Rectal smooth muscle tissue (tissue), 1 donor: ENCODE measurements around the gene SAE1.
A peak's percentile ranks its signal among the peaks of the same experiment; 100 is the strongest.

Source experiments
- H3K27ac ChIP-seq: one replicate; pipeline ENCODE4 v1.7.0; 2013; ENCODE audit warnings: low read depth, low read length, inconsistent platforms
- H3K27me3 ChIP-seq: one replicate; pipeline ENCODE4 v1.7.0; 2013; ENCODE audit warnings: low read length; ENCODE audit not compliant: control insufficient read depth, insufficient read depth
- H3K36me3 ChIP-seq: one replicate; pipeline ENCODE4 v1.7.0; 2013; ENCODE audit warnings: low read length; ENCODE audit not compliant: control insufficient read depth, insufficient read depth
- H3K4me1 ChIP-seq: one replicate; pipeline ENCODE4 v1.7.0; 2013; ENCODE audit warnings: low read length; ENCODE audit not compliant: control insufficient read depth, insufficient read depth
- H3K4me3 ChIP-seq: one replicate; pipeline ENCODE4 v1.7.0; 2013; ENCODE audit warnings: low read length
- H3K9ac ChIP-seq: one replicate; pipeline ENCODE4 v1.7.0; 2013; ENCODE audit warnings: low read length

Gene SAE1

GRCh38 chr19:47142779-47143178 is 12.1 kb downstream of the SAE1 start:
- Histone ChIP-seq H3K9ac (no peak overlapping the region), H3K27ac (peak overlapping the region; percentile 49), H3K4me1 (peaks cover 9% of the 10 kb centered on the region), H3K36me3 (peaks cover 4% of the 10 kb centered on the region), H3K4me3 (no peak overlapping the region), H3K27me3 (no peaks in the 10 kb centered on the region)

- no peak overlapping the region for H3K4me3 ChIP-seq
- peaks cover 4% of the 10 kb centered on the region for H3K36me3 ChIP-seq
- H3K9ac ChIP-seq = no peak overlapping the region
- H3K27me3 ChIP-seq = no peaks in the 10 kb centered on the region
- H3K4me1 ChIP-seq = peaks cover 9% of the 10 kb centered on the region
- H3K27ac ChIP-seq = peak overlapping the region; percentile 49
These were observed 12.9 kb downstream of the SAE1 start for GRCh38 chr19:47143322-47144073.

- H3K4me3 ChIP-seq = no peak overlapping the region
- peaks cover 9% of the 10 kb centered on the region for H3K4me1 ChIP-seq
- peaks cover 4% of the 10 kb centered on the region for H3K36me3 ChIP-seq
These were observed 14.0 kb downstream of the SAE1 start for GRCh38 chr19:47144630-47145029.

GRCh38 chr19:47145639-47146486 is 15.2 kb downstream of the SAE1 start:
- Histone ChIP-seq H3K27ac (no peak overlapping the region), H3K27me3 (no peaks in the 10 kb centered on the region), H3K36me3 (peaks cover 9% of the 10 kb centered on the region), H3K4me1 (peaks cover 14% of the 10 kb centered on the region), H3K9ac (no peak overlapping the region), H3K4me3 (no peak overlapping the region)

More at GRCh38 chr19:47144630-47145029, 14.0 kb downstream of the SAE1 start:
- no peak overlapping the region for H3K9ac ChIP-seq
- H3K27ac ChIP-seq = peak overlapping the region; percentile 0
- H3K27me3 ChIP-seq = no peaks in the 10 kb centered on the region

- no peak overlapping the region for H3K27ac ChIP-seq
- peaks cover 18% of the 10 kb centered on the region for H3K4me1 ChIP-seq
- peaks cover 9% of the 10 kb centered on the region for H3K36me3 ChIP-seq
- no peak overlapping the region for H3K4me3 ChIP-seq
- no peaks in the 10 kb centered on the region for H3K27me3 ChIP-seq
- no peak overlapping the region for H3K9ac ChIP-seq
These were observed 16.3 kb downstream of the SAE1 start for GRCh38 chr19:47146920-47147319.

GRCh38 chr19:47151627-47152026 is 21.0 kb downstream of the SAE1 start:
- no peaks in the 10 kb centered on the region for H3K27me3 ChIP-seq

GRCh38 chr19:47152205-47152604 is 21.6 kb downstream of the SAE1 start:
- Histone ChIP-seq H3K4me3 (no peak overlapping the region), H3K36me3 (peaks cover 10% of the 10 kb centered on the region), H3K27ac (peak overlapping the region; percentile 73)

More at GRCh38 chr19:47151627-47152026, 21.0 kb downstream of the SAE1 start:
- Histone ChIP-seq H3K4me3 (no peak overlapping the region), H3K36me3 (peaks cover 10% of the 10 kb centered on the region), H3K4me1 (peaks cover 31% of the 10 kb centered on the region), H3K9ac (no peak overlapping the region), H3K27ac (peak overlapping the region; percentile 73)

GRCh38 chr19:47152632-47153031 is 22.0 kb downstream of the SAE1 start:
- H3K4me1 ChIP-seq = peaks cover 40% of the 10 kb centered on the region
- H3K36me3 ChIP-seq = peaks cover 10% of the 10 kb centered on the region
- H3K9ac ChIP-seq = no peak overlapping the region
- H3K27me3 ChIP-seq = no peaks in the 10 kb centered on the region
- peak overlapping the region; percentile 73 for H3K27ac ChIP-seq
- no peak overlapping the region for H3K4me3 ChIP-seq

More at GRCh38 chr19:47152205-47152604, 21.6 kb downstream of the SAE1 start:
- Histone ChIP-seq H3K9ac (no peak overlapping the region), H3K4me1 (peaks cover 35% of the 10 kb centered on the region), H3K27me3 (no peaks in the 10 kb centered on the region)

GRCh38 chr19:47153266-47153665 is 22.6 kb downstream of the SAE1 start:
- no peak overlapping the region for H3K4me3 ChIP-seq
- peaks cover 46% of the 10 kb centered on the region for H3K4me1 ChIP-seq
- H3K36me3 ChIP-seq = peaks cover 10% of the 10 kb centered on the region
- no peaks in the 10 kb centered on the region for H3K27me3 ChIP-seq
- peak overlapping the region; percentile 73 for H3K27ac ChIP-seq
- no peak overlapping the region for H3K9ac ChIP-seq

GRCh38 chr19:47155148-47155547 is 24.5 kb downstream of the SAE1 start:
- H3K9ac ChIP-seq = no peak overlapping the region

GRCh38 chr19:47156861-47157430 is 26.3 kb downstream of the SAE1 start:
- H3K36me3 ChIP-seq = peaks cover 7% of the 10 kb centered on the region
- H3K9ac ChIP-seq = no peak overlapping the region

More at GRCh38 chr19:47155148-47155547, 24.5 kb downstream of the SAE1 start:
- peak overlapping the region; percentile 69 for H3K27ac ChIP-seq
- no peak overlapping the region for H3K4me3 ChIP-seq
- peaks cover 55% of the 10 kb centered on the region for H3K4me1 ChIP-seq
- no peaks in the 10 kb centered on the region for H3K27me3 ChIP-seq
- H3K36me3 ChIP-seq = peaks cover 10% of the 10 kb centered on the region

More at GRCh38 chr19:47156861-47157430, 26.3 kb downstream of the SAE1 start:
- Histone ChIP-seq H3K4me1 (peaks cover 44% of the 10 kb centered on the region), H3K27me3 (no peaks in the 10 kb centered on the region), H3K4me3 (peak overlapping the region; percentile 3), H3K27ac (peak overlapping the region; percentile 63)
